Measurements from ENCODE around the gene RPS2. TPM values are rescaled to one million over a fixed set of nuclear protein-coding genes. Genes with fewer than 3 reads are reported as not detected.

RPS2 gene
- total RNA-seq, 1 experiment from 2014 or later: 3,874 TPM

GRCh38 chr16:1912215-1912543, 52.4 kb downstream of the RPS2 start:
- Histone ChIP-seq H3K4ac (ENCODE audit: low read depth, low read length) (no peak overlapping the region), H3K23ac (ENCODE audit: insufficient read length, low read depth, low read length) (no peak overlapping the region), H2BK15ac (ENCODE audit: low read depth, low read length) (no peak overlapping the region), H2AFZ (ENCODE audit: low read length) (no peak overlapping the region), H4K91ac (ENCODE audit: insufficient read length, low read depth, low read length) (no peak overlapping the region), H3K79me1 (ENCODE audit: insufficient read depth, low read depth, low read length, poor library complexity, severe bottlenecking) (no peaks in the 10 kb centered on the region), H2BK120ac (ENCODE audit: low read depth, low read length, poor library complexity, severe bottlenecking) (no peak overlapping the region), H3K56ac (ENCODE audit: insufficient read length, low read depth, low read length) (no peak overlapping the region), H4K5ac (ENCODE audit: insufficient read length, low read depth, low read length) (no peak overlapping the region), H3K4me1 (ENCODE audit: insufficient read depth, low read length) (no peaks in the 10 kb centered on the region; the same call in 1 of the 2 replicates), H3K27me3 (ENCODE audit: insufficient read depth, low read length) (peaks cover 12% of the 10 kb centered on the region), H2BK5ac (ENCODE audit: insufficient read length, low read length) (no peak overlapping the region), H3K9me3 (ENCODE audit: control insufficient read depth, low read depth, low read length) (no peaks in the 10 kb centered on the region), H3T11ph (ENCODE audit: low read length) (no peak overlapping the region), H2AK5ac (ENCODE audit: insufficient read length, low read length) (no peak overlapping the region), H3K14ac (ENCODE audit: insufficient read depth, low read length) (no peak overlapping the region), H3K18ac (ENCODE audit: insufficient read length, low read depth, low read length) (no peak overlapping the region), H3K9ac (ENCODE audit: extremely low read depth, insufficient read length, low read length) (no peak overlapping the region), H3K23me2 (ENCODE audit: insufficient read length, low read depth, low read length, poor library complexity, severe bottlenecking) (no peaks in the 10 kb centered on the region), H3K79me2 (ENCODE audit: insufficient read depth, low read length) (no peaks in the 10 kb centered on the region), H4K20me1 (ENCODE audit: control insufficient read depth, insufficient read depth, insufficient read length) (no peaks in the 10 kb centered on the region), H3K27ac (ENCODE audit: insufficient read length, low read depth, low read length) (no peak overlapping the region), H4K8ac (replicated peaks; ENCODE audit: insufficient read length, low read depth, low read length) (no peak overlapping the region), H2BK12ac (ENCODE audit: insufficient read length, low read depth, low read length) (no peak overlapping the region), H2BK20ac (ENCODE audit: low read depth, low read length, poor library complexity, severe bottlenecking) (no peak overlapping the region), H3K4me2 (ENCODE audit: insufficient read depth, insufficient read length, low read length) (no peak overlapping the region)
- WGBS (ENCODE audit: extremely low coverage, insufficient read length, low lambda C conversion rate): no CpG with 5 or more reads among the region's 17 CpGs
- H3K4me3 Mint-ChIP-seq: no peak overlapping the region
- peaks cover 3 to 49% of the 10 kb centered on the region in 2 experiments for H3K4me1 Mint-ChIP-seq
- no peaks in the 10 kb centered on the region for H3K9me3 Mint-ChIP-seq
- no peak overlapping the region; a peak in 1 of 7 replicates for H3K27ac Mint-ChIP-seq
- no peak for DNase-seq
- TF ChIP-seq, protein P1, sequence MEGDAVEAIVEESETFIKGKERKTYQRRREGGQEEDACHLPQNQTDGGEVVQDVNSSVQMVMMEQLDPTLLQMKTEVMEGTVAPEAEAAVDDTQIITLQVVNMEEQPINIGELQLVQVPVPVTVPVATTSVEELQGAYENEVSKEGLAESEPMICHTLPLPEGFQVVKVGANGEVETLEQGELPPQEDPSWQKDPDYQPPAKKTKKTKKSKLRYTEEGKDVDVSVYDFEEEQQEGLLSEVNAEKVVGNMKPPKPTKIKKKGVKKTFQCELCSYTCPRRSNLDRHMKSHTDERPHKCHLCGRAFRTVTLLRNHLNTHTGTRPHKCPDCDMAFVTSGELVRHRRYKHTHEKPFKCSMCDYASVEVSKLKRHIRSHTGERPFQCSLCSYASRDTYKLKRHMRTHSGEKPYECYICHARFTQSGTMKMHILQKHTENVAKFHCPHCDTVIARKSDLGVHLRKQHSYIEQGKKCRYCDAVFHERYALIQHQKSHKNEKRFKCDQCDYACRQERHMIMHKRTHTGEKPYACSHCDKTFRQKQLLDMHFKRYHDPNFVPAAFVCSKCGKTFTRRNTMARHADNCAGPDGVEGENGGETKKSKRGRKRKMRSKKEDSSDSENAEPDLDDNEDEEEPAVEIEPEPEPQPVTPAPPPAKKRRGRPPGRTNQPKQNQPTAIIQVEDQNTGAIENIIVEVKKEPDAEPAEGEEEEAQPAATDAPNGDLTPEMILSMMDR (conservative IDR thresholded peaks at IDR 0.05): no peak
- H3K27me3 Mint-ChIP-seq (ENCODE audit: low read depth): peaks cover 39% of the 10 kb centered on the region
- no peaks in the 10 kb centered on the region for H3K36me3 Mint-ChIP-seq (ENCODE audit: insufficient read depth in 1 of 3, low read depth in 3 of 3)

Other genes with a start within 250 kb of the RPS2 start
- gene NME3, start 193.3 kb downstream of the RPS2 start, total RNA-seq (2021): 76.9 and 81.9 TPM in 2 replicates
- gene EME2, start 192.0 kb downstream of the RPS2 start, total RNA-seq (2021): 60.4 and 63.6 TPM in 2 replicates
- gene MRPS34, start 191.7 kb downstream of the RPS2 start, total RNA-seq (2021): 199 and 205 TPM in 2 replicates
- gene SPSB3, start 182.3 kb downstream of the RPS2 start, total RNA-seq (2021): 19.9 and 20.0 TPM in 2 replicates
- gene NUBP2, start 181.9 kb downstream of the RPS2 start, total RNA-seq (2021): 67.7 and 69.4 TPM in 2 replicates
- gene IGFALS, start 171.1 kb downstream of the RPS2 start, total RNA-seq (2021): not detected in 2 replicates
- gene HAGH, start 138.0 kb downstream of the RPS2 start, total RNA-seq (2021): 30.0 and 31.0 TPM in 2 replicates
- 13.2 and 16.2 TPM in 2 replicates for gene FAHD1, start 137.6 kb downstream of the RPS2 start, total RNA-seq (2021)
- 1.3 and 1.6 TPM in 2 replicates for gene MEIOB, start 92.7 kb downstream of the RPS2 start, total RNA-seq (2021)
- not detected in 2 replicates for gene HS3ST6, start 46.4 kb downstream of the RPS2 start, total RNA-seq (2021)
- gene MSRB1, start 21.6 kb downstream of the RPS2 start, total RNA-seq (2021): 24.3 and 25.7 TPM in 2 replicates
- gene RPL3L, start 10.1 kb downstream of the RPS2 start, total RNA-seq (2021): 0.11 and 0.31 TPM in 2 replicates
- gene NDUFB10, start 5.3 kb downstream of the RPS2 start, total RNA-seq (2021): 191 and 192 TPM in 2 replicates
- 0.28 TPM in 1 of 2 replicates, not detected in the other for gene RNF151, start 2.0 kb upstream of the RPS2 start, total RNA-seq (2021)
- gene TBL3, start 7.2 kb upstream of the RPS2 start, total RNA-seq (2021): 53.3 and 54.0 TPM in 2 replicates
- gene NOXO1, start 16.6 kb upstream of the RPS2 start, total RNA-seq (2021): 1.3 and 1.7 TPM in 2 replicates
- gene GFER, start 19.4 kb upstream of the RPS2 start, total RNA-seq (2021): 49.1 and 50.4 TPM in 2 replicates
- gene SYNGR3, start 25.1 kb upstream of the RPS2 start, total RNA-seq (2021): 11.9 and 12.1 TPM in 2 replicates
- 64.2 and 70.9 TPM in 2 replicates for gene ZNF598, start 45.0 kb upstream of the RPS2 start, total RNA-seq (2021)
- gene NPW, start 55.0 kb upstream of the RPS2 start, total RNA-seq (2021): 7.1 and 10.2 TPM in 2 replicates
- gene NHERF2, start 62.1 kb upstream of the RPS2 start, total RNA-seq (2021): 15.3 and 18.4 TPM in 2 replicates
- gene NTHL1, start 83.0 kb upstream of the RPS2 start, total RNA-seq (2021): 52.0 and 54.0 TPM in 2 replicates
- gene TSC2, start 83.2 kb upstream of the RPS2 start, total RNA-seq (2021): 122 and 125 TPM in 2 replicates
- 73.5 and 88.0 TPM in 2 replicates for gene PKD1, start 171.1 kb upstream of the RPS2 start, total RNA-seq (2021)
- gene RAB26, start 183.8 kb upstream of the RPS2 start, total RNA-seq (2021): 2.4 and 3.0 TPM in 2 replicates
- 105 and 108 TPM in 2 replicates for gene TRAF7, start 191.0 kb upstream of the RPS2 start, total RNA-seq (2021)
- 7.9 and 9.3 TPM in 2 replicates for gene CASKIN1, start 231.8 kb upstream of the RPS2 start, total RNA-seq (2021)
- gene MLST8, start 240.6 kb upstream of the RPS2 start, total RNA-seq (2021): 74.5 and 75.9 TPM in 2 replicates
- gene BRICD5, start 246.0 kb upstream of the RPS2 start, total RNA-seq (2021): 10.8 and 11.9 TPM in 2 replicates

All from H9 (cell line).